H1 (cell line): ENCODE results near the gene AP5Z1. TPM values are rescaled to one million over a fixed set of nuclear protein-coding genes. Genes with fewer than 3 reads are reported as not detected.

Experiments
- CHD7 ChIP-seq: fragments of 300-600 bp; sonication (generic); IDR thresholded peaks from 2 replicates; pipeline ENCODE4 v1.7.1; 2012; ENCODE audit warnings: low read length, moderate library complexity, mild to moderate bottlenecking, inconsistent platforms; ENCODE audit not compliant: insufficient replicate concordance
- POU5F1 ChIP-seq: IDR thresholded peaks from 2 replicates; pipeline ENCODE4 v1.6.1; 2011; ENCODE audit warnings: low read depth, mild to moderate bottlenecking, low read length, moderate library complexity
- RAD21 ChIP-seq, 2 experiments: IDR thresholded peaks in 1 of 2; conservative IDR thresholded peaks in 1 of 2; 2 replicates each; pipeline ENCODE4 v1.6.1; 2011; ENCODE audit warnings: low read depth in 2 of 2, low read length in 2 of 2, improper control_type of control experiment in 1 of 2, inconsistent platforms in 1 of 2, mild to moderate bottlenecking in 1 of 2, moderate library complexity in 1 of 2
- SP4 ChIP-seq: IDR thresholded peaks from 2 replicates; pipeline ENCODE4 v1.6.1; 2012; ENCODE audit warnings: low read length, inconsistent platforms
- polyA plus RNA-seq, 7 experiments: library from polyadenylated mRNA; depleted of rRNA in 3 of 7; stranded (reverse) in 5 of 7; unstranded in 2 of 7; fragments of >200 nt in 5 of 7; fragments of 200-250 nt in 2 of 7; gene quantifications; 1 replicate in 5 of 7; 2 replicates in 1 of 7; 4 replicates in 1 of 7; pipeline versions ENCODE4 v1.2.1 to v1.2.3, GENCODE V29; 2011 to 2013; ENCODE audit warnings: missing spikeins in 2 of 7, mixed read lengths in 2 of 7
- total RNA-seq: library from RNA; stranded (reverse); fragmentation: NEBNext Ultra II Directional; extraction: Animal tissue kit (Norgen Biotek cat#: 25700); gene quantifications from 2 replicates; pipeline ENCODE4 v1.2.1, GENCODE V29; 2021

The AP5Z1 gene
- total and polyA plus RNA-seq, 2 of the 8 experiments (the other 6 are each of a cell fraction or from before 2014, with no cell fraction given) = 24.0 to 24.7 TPM

GRCh38 chr7:4774007-4774406, 1.4 kb upstream of the AP5Z1 start (continued):
- no peak for TF ChIP-seq CHD7
- TF ChIP-seq RAD21 (IDR thresholded peaks at IDR 0.05 in 1 of 2, conservative IDR thresholded peaks at IDR 0.05 in 1 of 2; ENCODE audit: low read depth in 2 of 2, low read length in 2 of 2) = no peak
- no peak for TF ChIP-seq SP4
- TF ChIP-seq POU5F1 = no peak
